Heart left ventricle (tissue), 13 donors: ENCODE data around the gene GAS2L3.

Experiments
- POLR2A ChIP-seq, 2 donors: fragments of 450-650 bp; IDR thresholded peaks; one replicate each; pipeline ENCODE4 v1.6.1; 2017; ENCODE audit warnings: antibody characterized with exemption in 2 of 2, mild to moderate bottlenecking in 2 of 2, moderate library complexity in 2 of 2
- TF ChIP-seq, protein P1 (sequence below), 12 donors: fragments of 200-600 bp; sonication (generic) in 4 of 12; IDR thresholded peaks; one replicate each; pipeline versions ENCODE4 v1.5.0 to v1.8.0; 2018 to 2022; ENCODE audit warnings: antibody characterized with exemption in 12 of 12, mild to moderate bottlenecking in 5 of 12
- donor health status: ischemic (EF 13 %, LVEDD 7.1; RV severe dilation, severe dysfunction).
- donor health status: DM: no; HTN: yes; CAD: no.
- donor health status: DM: no; HTN: no; CAD: no.
- donor health status: ischemic (EF 25% LVEDD 6.9; RV normal size, moderate dysfunction).
- donor health status: ischemic (EF 25% LVEDD 5.7; RV mildly dilated, moderate dysfunction).
- donor health status: ischemic (EF 35%, LVEDD 5.7; RV mildly dilated, moderate dysfunction).
- donor health status: nonischemic (EF 11% LVEDD 7.7; RV severe dilation, severe dysfunction).
- donor health status: DM: yes; HTN: yes; CAD: no.
- donor health status: PGD.
- donor health status: ischemic (EF 29% LVEDD 5.4; RV normal size, mild dysfunction).
- donor health status: nonischemic (EF 23%, LVEDD 6.1; RV moderate dilation, normal function).

DNA sequence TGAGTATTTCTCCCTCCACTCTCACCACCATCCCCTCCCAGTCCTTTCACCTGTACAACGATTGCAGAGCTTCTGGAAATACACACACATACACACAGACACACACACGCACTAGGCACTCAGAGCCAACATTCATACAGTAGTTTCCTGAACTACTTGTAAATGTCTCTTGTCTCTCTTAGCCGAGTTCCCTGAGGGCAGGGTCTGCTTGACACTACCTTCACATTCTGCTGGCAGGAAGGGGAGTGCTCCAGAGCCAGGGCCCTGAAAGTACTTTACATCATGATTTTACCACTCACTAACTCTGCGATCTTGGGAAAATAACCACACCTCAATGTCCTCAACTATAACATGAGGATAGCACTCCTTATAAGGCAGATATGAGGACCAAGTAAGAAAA lies 82.7 kb downstream of the GAS2L3 start:
- TF ChIP-seq, protein P1, sequence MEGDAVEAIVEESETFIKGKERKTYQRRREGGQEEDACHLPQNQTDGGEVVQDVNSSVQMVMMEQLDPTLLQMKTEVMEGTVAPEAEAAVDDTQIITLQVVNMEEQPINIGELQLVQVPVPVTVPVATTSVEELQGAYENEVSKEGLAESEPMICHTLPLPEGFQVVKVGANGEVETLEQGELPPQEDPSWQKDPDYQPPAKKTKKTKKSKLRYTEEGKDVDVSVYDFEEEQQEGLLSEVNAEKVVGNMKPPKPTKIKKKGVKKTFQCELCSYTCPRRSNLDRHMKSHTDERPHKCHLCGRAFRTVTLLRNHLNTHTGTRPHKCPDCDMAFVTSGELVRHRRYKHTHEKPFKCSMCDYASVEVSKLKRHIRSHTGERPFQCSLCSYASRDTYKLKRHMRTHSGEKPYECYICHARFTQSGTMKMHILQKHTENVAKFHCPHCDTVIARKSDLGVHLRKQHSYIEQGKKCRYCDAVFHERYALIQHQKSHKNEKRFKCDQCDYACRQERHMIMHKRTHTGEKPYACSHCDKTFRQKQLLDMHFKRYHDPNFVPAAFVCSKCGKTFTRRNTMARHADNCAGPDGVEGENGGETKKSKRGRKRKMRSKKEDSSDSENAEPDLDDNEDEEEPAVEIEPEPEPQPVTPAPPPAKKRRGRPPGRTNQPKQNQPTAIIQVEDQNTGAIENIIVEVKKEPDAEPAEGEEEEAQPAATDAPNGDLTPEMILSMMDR (IDR thresholded peaks at IDR 0.05) = no peak
- no peak for TF ChIP-seq POLR2A (IDR thresholded peaks at IDR 0.05)
